Suprapubic skin (tissue), 4 donors: ENCODE measurements around the gene ARMCX2.

Source experiments
- CTCF ChIP-seq, 2 donors: fragments of 200-600 bp in 1 of 2; fragments of 450-650 bp in 1 of 2; sonication (generic) in 1 of 2; IDR thresholded peaks; one replicate each; pipeline ENCODE4 v1.5.1; 2016 to 2019; ENCODE audit warnings: antibody characterized with exemption in 2 of 2, mild to moderate bottlenecking in 1 of 2, moderate library complexity in 1 of 2
- POLR2A ChIP-seq, 2 donors: fragments of 450-650 bp; IDR thresholded peaks; one replicate each; pipeline ENCODE4 v1.6.1; 2017; ENCODE audit warnings: antibody characterized with exemption in 2 of 2, mild to moderate bottlenecking in 2 of 2, moderate library complexity in 2 of 2
- POLR2AphosphoS5 ChIP-seq, 3 donors: sonication (generic); formaldehyde crosslinking; IDR thresholded peaks; one replicate each; pipeline ENCODE4 v1.6.1; 2017; ENCODE audit warnings: antibody characterized with exemption in 3 of 3

- TF ChIP-seq CTCF (IDR thresholded peaks at IDR 0.05) (no peak), POLR2A (IDR thresholded peaks at IDR 0.05) (no peak), POLR2AphosphoS5 (IDR thresholded peaks at IDR 0.05) (no peak)
These were observed 17.4 kb upstream of the ARMCX2 start for GRCh38 chrX:101677028-101677427.
